ENCODE data around the gene KNDC1.

KNDC1 gene

DNA sequence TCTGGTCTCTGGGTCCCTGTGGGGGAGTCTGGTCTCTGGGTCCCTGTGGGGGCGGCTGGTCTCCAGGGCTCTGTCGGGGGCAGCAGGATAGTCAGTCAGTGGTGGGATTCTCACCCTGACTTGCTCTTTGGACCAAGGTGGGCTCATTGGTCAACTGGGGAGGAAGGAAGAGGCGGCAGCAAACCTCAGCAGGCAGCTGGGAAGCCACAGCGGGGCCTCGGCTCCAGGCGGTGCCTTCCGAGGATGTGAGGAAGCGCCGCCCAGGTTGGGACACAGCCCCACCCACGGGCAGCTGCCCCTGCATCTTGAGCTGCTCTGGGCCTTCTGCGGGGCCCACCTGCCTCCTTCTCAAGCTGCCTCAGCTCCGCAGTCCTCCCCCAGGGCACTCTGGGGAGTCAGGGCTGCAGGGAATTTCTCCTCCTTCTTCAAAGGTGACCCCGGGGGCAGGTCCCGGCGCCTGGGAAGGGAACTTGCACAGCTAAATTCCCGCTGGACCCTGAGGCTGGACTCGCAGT, 20.4 kb upstream of the KNDC1 start:
- Mint-ChIP-seq H3K9me3 (no peaks in the 10 kb centered on the region), H3K4me1 (peaks cover 27% of the 10 kb centered on the region), H3K4me3 (no peak overlapping the region), H3K27me3 (ENCODE audit: low read depth) (peaks cover 22% of the 10 kb centered on the region), H3K36me3 (ENCODE audit: low read depth) (no peaks in the 10 kb centered on the region), H3K27ac (no peak overlapping the region)
- TF ChIP-seq, protein P1, sequence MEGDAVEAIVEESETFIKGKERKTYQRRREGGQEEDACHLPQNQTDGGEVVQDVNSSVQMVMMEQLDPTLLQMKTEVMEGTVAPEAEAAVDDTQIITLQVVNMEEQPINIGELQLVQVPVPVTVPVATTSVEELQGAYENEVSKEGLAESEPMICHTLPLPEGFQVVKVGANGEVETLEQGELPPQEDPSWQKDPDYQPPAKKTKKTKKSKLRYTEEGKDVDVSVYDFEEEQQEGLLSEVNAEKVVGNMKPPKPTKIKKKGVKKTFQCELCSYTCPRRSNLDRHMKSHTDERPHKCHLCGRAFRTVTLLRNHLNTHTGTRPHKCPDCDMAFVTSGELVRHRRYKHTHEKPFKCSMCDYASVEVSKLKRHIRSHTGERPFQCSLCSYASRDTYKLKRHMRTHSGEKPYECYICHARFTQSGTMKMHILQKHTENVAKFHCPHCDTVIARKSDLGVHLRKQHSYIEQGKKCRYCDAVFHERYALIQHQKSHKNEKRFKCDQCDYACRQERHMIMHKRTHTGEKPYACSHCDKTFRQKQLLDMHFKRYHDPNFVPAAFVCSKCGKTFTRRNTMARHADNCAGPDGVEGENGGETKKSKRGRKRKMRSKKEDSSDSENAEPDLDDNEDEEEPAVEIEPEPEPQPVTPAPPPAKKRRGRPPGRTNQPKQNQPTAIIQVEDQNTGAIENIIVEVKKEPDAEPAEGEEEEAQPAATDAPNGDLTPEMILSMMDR (IDR thresholded peaks at IDR 0.05; ENCODE audit: unreplicated experiment in 3 of 3): no peak

DNA sequence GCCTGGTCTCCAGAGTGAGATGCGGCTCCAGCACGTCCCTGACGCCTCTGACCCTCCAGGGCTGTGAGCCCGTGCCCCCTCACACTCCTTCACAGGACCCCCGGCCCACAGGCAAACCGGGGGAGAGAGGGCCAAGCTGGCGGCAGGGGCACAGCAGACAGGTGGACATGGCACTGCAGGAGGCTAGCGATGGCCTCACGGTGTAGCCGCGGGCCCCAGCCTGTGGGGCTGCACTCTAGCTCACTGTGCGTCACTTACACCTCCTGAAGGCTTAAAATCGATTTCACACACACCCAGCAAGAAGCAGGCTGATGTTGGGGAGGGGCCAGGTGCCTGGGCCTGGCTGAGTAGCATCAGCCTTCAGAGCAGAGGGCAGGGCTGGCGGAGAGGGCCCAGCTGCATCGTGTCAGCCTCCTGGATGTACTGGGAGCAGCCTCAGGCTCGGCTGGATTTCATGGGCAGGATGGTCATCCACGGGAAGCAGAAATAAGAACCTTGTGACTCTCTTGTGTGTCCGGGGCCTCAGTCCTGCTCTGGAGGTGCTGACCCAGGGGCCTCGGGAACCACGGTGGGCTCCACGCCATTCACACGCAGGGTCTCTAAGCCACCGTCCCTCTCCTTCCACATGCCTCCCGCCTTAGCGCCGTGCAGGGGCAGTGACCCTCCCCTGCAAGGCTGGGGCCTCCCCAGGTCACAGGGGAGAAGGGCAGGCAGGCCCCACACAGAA, 19.4 kb upstream of the KNDC1 start:
- Mint-ChIP-seq H3K27ac (no peak overlapping the region), H3K4me3 (no peak overlapping the region), H3K4me1 (peaks cover 29% of the 10 kb centered on the region), H3K9me3 (no peaks in the 10 kb centered on the region), H3K36me3 (ENCODE audit: low read depth) (no peaks in the 10 kb centered on the region), H3K27me3 (ENCODE audit: low read depth) (peaks cover 26% of the 10 kb centered on the region)
- TF ChIP-seq, protein P1 (IDR thresholded peaks at IDR 0.05; ENCODE audit: unreplicated experiment in 3 of 3): no peak

DNA sequence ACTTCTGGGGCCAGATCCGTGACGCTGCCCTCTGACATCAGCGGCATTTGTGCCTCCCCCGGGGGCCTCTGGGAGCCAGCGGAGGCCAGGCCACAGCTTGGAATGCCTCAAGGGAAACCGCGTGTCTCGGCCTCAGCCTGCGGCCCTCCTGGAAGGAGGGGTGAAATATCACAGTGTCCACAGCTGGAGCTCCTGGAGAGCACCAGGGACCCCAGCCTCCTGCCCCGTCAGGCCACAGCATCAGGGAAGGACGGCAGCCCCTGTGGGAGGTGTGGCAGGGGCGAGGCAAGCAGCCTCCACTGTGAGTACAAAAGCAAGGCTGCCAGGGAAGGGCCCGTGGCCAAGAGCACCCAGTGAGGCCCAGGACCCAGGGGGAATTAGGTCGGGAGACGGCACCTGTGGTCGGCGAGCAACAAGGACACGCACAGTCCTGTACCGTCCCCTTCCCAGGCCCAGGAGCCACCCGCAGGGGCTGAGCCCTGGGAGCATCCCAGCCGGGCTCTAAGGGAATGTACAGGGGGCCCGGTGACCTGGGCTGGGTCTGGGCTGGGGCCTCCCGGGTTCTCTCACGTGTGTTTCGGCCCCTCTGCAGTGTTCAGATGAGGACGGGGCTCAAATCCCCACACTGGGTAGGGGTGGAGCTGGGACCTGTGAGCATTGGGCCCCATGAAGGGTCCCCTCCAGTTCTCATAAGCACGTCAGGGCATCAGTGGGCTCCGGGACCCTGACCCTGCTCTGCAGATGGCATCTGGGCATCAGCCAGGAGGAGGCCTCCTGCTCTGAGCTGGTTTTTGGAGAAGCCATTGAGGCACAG, 18.7 kb upstream of the KNDC1 start:
- peaks cover 29% of the 10 kb centered on the region for H3K4me1 Mint-ChIP-seq
- TF ChIP-seq, protein P1 (IDR thresholded peaks at IDR 0.05; ENCODE audit: unreplicated experiment in 3 of 3): no peak
- peaks cover 2% of the 10 kb centered on the region for H3K9me3 Mint-ChIP-seq
- H3K4me3 Mint-ChIP-seq: no peak overlapping the region
- no peaks in the 10 kb centered on the region for H3K36me3 Mint-ChIP-seq (ENCODE audit: low read depth)
- no peak overlapping the region for H3K27ac Mint-ChIP-seq
- peaks cover 27% of the 10 kb centered on the region for H3K27me3 Mint-ChIP-seq (ENCODE audit: low read depth)

DNA sequence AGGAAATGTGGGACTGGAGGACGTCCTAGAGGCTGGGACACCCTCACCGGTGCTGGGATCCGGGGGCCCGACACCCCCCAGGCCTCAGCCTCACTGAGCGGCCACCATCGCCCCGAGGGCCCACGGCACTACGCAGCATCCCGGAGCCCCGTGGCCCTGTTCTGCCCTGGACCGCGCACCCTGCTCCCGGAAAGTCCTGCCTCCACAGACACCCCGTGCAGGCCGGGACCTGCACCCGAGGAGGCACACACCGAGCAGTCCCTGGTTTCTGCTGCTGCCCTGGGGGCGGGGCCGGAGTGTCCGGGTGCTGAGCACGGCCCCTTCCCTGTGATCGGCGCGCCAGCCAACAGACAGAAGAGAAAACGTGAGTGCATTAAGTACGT, 18.1 kb upstream of the KNDC1 start:
- TF ChIP-seq, protein P1 (IDR thresholded peaks at IDR 0.05; ENCODE audit: unreplicated experiment in 3 of 3): no peak
- Mint-ChIP-seq H3K27me3 (ENCODE audit: low read depth) (peaks cover 33% of the 10 kb centered on the region), H3K27ac (no peak overlapping the region), H3K4me1 (peaks cover 29% of the 10 kb centered on the region), H3K36me3 (ENCODE audit: low read depth) (no peaks in the 10 kb centered on the region), H3K4me3 (no peak overlapping the region), H3K9me3 (peaks cover 8% of the 10 kb centered on the region)

DNA sequence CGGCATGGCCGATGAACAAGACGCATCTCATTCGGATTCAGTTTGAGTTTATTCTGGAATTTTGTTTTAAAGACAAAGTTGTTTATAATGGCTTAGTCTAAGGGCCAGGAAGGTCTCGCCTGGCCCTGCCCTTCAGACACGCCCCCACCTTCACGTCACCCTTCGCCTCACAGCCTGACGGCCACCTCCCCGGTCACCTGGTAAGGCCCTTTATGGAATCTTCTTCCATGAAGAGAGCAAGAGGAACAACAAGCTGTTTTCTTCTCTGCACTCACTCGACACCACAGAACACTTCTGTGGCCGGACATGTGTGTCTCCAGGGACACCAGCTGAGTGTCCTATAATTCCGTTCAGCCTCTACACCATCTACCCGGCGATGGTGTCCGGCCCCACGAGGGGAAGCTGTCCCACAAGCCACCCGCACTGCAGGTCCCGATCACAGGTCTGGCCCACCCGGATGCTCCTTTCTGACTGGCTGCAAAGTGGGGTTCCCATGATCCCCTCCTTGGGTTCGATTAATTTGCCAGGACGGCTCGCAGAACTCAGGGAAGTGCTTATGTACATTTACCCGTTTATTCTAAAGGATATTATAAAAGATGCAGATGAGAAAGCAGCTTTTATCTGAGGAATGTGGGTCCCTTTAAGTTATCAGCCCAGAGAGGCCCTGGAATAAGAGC, 17.4 kb upstream of the KNDC1 start:
- TF ChIP-seq, protein P1 (IDR thresholded peaks at IDR 0.05; ENCODE audit: unreplicated experiment in 3 of 3): no peak
- H3K9me3 Mint-ChIP-seq: peaks cover 12% of the 10 kb centered on the region
- peaks cover 29% of the 10 kb centered on the region for H3K4me1 Mint-ChIP-seq
- H3K36me3 Mint-ChIP-seq (ENCODE audit: low read depth): no peaks in the 10 kb centered on the region
- no peak overlapping the region for H3K4me3 Mint-ChIP-seq
- peak overlapping the region in 2 of 3 experiments; percentile 51 to 69 for H3K27ac Mint-ChIP-seq
- H3K27me3 Mint-ChIP-seq (ENCODE audit: low read depth): peaks cover 36% of the 10 kb centered on the region
